Measurements from ENCODE around the gene PGA3.

Gene PGA3

DNA sequence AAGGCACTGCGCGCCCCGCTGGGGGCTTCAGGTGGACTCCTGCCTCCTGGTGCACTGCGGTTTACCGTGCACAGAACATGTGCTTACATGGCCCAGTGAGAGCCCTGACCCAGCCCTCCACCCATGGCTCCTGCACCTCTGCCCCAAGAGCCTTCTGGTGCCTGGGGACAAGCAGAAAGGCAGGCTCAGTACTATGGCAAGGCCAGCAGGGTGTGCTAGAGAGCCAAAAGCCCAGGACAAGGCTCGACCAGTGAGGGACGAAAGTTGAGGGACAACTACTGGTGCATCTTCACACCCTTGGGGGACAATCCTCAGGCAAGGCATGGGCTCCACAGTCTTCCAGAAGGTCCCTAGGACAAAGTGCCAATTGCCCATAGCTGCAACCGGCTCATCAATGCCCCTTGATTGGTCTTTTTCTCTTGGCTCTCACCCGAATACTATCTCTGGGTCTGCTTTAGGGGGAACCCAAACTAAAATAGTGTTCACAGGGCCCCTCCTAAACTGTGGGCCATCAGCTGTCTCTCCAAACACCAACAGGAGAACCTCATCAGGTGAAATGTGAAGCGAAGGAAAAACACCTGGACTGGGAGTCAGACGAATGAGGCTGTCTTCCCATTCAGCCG is 51.2 kb downstream of the PGA3 start:
- peak; percentile 45 to 46 for DNase-seq

DNA sequence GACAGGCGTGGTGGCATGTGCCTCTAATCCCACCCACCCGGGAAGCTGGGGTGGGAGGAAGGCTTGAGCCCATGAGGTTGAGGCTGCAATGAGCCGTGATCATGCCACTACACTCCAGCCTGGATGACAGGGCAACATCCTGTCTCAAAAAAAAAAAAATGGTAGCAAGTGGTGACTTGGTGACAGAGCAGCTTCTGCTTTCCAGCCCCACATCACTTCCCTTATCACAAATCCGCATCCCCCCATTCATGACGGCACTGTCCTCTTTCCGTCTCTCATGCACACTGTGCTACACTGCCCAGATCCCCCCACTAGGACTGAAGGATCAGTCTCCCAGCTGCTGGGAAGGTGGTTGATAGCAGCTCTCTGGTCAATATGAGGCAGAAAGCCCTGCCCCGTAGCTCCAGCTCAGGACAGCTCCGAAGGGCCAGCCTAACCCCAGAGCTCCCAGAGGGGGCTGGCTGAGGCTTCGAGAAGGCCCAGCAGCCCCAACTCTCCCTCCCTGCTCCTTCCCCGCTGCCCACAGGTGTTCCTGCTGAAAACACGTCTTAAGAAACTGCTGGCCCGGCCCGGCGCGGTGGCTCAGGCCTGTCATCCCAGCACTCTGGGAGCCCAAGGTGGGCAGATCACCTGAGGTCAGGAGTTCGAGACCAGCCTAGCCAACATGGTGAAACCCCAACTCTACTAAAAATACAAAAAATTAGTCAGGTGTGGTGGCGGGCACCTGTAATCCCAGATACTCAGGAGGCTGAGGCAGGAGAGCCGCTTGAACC is 53.6 kb downstream of the PGA3 start:
- DNase-seq, result no peak

DNA sequence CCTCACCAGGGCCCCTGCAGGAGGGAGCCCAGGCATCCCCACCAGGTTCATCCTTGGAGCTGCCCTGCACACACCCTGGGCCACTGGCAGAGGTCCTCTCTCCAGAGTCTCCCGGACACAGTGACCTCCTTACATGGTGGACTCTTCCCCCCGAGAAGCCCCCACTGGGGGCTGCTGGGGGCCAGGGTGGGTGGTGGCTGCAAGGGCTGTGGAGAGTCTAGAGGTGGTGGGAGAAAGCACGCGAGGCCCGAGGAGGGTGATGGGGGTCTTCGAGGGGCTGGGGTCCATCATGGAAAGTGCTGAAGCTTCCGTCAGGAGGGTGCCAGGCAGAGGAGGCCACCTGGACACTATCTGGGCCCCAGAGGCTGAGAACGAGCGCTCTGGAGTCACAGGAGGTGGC is 55.2 kb downstream of the PGA3 start:
- DNase-seq, result no peak

DNA sequence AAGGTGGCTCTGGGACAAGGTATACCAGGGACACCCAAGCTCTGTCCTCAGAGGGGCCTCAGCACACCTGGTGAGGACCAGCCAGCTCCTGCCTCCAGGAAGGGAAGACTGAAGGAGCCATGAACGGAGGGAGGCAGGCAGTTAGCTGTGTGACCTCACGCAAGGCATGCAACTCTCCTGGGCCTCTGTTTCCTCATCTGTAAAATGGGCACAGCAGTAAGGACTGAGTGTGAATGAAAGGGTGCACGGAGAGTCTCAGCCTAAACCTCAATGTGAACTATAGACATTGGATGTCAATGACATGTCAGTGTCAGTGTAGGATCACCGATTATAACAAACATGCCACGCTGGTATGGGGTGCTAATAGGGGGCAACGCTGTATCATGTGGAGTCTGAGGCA is 56.0 kb downstream of the PGA3 start:
- no peak for DNase-seq

Measured in NCI-H2081 (cell line).